Prostate gland (tissue), 2 donors: ENCODE data around the gene SMYD3. TPM values are rescaled to one million over a fixed set of nuclear protein-coding genes. Genes with fewer than 3 reads are reported as not detected.

Experiments
- DNase-seq: peaks from one replicate; pipeline ENCODE4 v3.0.0-alpha.2; 2019; ENCODE audit warnings: low spot score
- H3K27ac ChIP-seq, 2 donors: fragments of 200-600 bp; sonication (generic); 2 replicates each; pipeline ENCODE4 v1.5.1; 2017 to 2019
- H3K27me3 ChIP-seq: fragments of 200-600 bp; sonication (generic); replicated peaks from 2 replicates; pipeline ENCODE4 v1.5.1; 2019; ENCODE audit not compliant: insufficient read depth
- H3K36me3 ChIP-seq, 2 donors: fragments of 200-600 bp; sonication (generic); 1 replicate in 1 of 2; 2 replicates in 1 of 2; pipeline versions ENCODE4 v1.5.1 to v1.8.1; 2017 to 2019
- H3K4me1 ChIP-seq: fragments of 200-600 bp; sonication (generic); replicated peaks from 2 replicates; pipeline ENCODE4 v1.5.1; 2019
- H3K4me3 ChIP-seq, 2 donors: fragments of 200-600 bp; sonication (generic); 2 replicates each; pipeline ENCODE4 v1.5.1; 2017 to 2019
- H3K9me3 ChIP-seq: fragments of 200-600 bp; sonication (generic); 2 replicates; pipeline ENCODE4 v1.5.1; 2017
- POLR2A ChIP-seq: fragments of 450-650 bp; IDR thresholded peaks from one replicate; pipeline ENCODE4 v1.6.1; 2016; ENCODE audit warnings: antibody characterized with exemption, mild to moderate bottlenecking
- POLR2AphosphoS5 ChIP-seq: sonication (generic); formaldehyde crosslinking; IDR thresholded peaks from one replicate; pipeline ENCODE4 v1.6.1; 2017; ENCODE audit warnings: antibody characterized with exemption
- WGBS: methylation state at CpG from one replicate; pipeline ENCODE4 v1.1.5; 2018; 5-methylcytosine and 5-hydroxymethylcytosine counted together
- intact Hi-C: fragments of 100-400 bp; cut with DNase I; formaldehyde crosslinking; loops from one replicate; pipeline ENCODE4 v1.14.2; 2022
- total RNA-seq, 2 donors: library from RNA; depleted of rRNA; stranded (reverse); fragments of >200 nt; gene quantifications; one replicate each; pipeline ENCODE4 v1.1.0, GENCODE V29; 2016
- TF ChIP-seq, protein P1 (sequence below), 4 experiments: fragments of 200-600 bp in 2 of 4; fragments of 450-650 bp in 2 of 4; sonication (generic) in 2 of 4; IDR thresholded peaks; 1 replicate in 3 of 4; 2 replicates in 1 of 4; pipeline ENCODE4 v1.5.1; 2016 to 2019; ENCODE audit warnings: antibody characterized with exemption in 4 of 4, mild to moderate bottlenecking in 2 of 4, moderate library complexity in 2 of 4

Gene SMYD3
- total RNA-seq, 2 donors from 2014 or later, result 19.8 to 23.9 TPM

DNA sequence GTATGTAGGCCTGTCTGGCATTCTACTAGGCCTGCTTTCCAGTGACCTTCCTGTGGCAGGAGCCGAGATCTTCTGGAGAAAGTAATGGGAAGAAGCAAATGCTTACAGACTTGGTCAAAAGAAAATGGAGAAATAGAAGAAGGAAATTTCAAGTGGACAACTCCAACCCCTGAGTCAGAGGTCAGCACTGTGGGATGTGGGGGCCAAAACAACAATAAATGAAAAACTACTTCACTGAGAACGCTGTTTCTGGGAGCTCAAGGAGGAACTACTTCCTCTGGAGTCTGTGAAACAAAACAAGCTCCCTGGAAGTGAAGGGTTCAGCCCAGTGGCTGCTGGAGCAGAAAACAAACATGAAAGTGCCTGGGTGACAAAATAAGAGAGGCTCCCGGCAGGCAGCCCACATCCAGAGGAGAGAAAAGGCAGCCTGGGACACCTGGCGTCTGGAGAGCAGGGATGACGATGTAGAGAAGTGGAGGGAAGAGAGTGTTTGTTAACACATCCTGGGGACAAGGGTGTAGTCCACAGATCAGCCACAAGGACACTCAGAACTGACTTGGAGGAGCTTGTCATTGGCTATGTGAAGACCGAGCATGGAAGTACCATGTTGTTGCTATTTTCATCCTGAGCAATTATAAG is 355.2 kb downstream of the SMYD3 start:
- Histone ChIP-seq H3K27ac (no peak overlapping the region), H3K27me3 (no peaks in the 10 kb centered on the region), H3K36me3 (no peaks in the 10 kb centered on the region), H3K4me3 (no peak overlapping the region), H3K9me3 (no peaks in the 10 kb centered on the region), H3K4me1 (no peaks in the 10 kb centered on the region)
- no peak for TF ChIP-seq POLR2AphosphoS5
- TF ChIP-seq, protein P1, sequence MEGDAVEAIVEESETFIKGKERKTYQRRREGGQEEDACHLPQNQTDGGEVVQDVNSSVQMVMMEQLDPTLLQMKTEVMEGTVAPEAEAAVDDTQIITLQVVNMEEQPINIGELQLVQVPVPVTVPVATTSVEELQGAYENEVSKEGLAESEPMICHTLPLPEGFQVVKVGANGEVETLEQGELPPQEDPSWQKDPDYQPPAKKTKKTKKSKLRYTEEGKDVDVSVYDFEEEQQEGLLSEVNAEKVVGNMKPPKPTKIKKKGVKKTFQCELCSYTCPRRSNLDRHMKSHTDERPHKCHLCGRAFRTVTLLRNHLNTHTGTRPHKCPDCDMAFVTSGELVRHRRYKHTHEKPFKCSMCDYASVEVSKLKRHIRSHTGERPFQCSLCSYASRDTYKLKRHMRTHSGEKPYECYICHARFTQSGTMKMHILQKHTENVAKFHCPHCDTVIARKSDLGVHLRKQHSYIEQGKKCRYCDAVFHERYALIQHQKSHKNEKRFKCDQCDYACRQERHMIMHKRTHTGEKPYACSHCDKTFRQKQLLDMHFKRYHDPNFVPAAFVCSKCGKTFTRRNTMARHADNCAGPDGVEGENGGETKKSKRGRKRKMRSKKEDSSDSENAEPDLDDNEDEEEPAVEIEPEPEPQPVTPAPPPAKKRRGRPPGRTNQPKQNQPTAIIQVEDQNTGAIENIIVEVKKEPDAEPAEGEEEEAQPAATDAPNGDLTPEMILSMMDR (IDR thresholded peaks at IDR 0.05), result no peak
- no peak for TF ChIP-seq POLR2A
- intact Hi-C loops, result no loop called here
- no peak for DNase-seq
- 83% methylated on average over 6 of the region's 6 CpGs for WGBS

DNA sequence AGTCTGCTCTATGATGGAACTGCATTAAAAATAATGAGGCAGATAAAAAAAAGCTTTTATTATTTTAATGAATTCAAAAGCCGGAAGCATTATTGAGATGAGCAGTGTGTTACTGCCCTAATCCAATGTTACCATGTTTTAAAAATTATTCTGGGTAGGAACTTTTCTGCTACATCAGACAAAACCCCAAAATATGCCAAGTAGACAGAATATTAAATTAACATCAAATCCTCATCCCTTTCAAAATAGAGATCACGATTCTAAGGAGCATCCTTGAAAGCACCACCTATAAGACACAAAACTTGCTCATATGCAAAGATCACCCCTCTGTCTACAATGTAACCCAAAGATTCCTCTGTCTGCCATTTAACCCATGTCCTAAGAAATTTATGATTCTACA is 357.5 kb downstream of the SMYD3 start:
- no peaks in the 10 kb centered on the region for H3K36me3 ChIP-seq
- WGBS, result 92% methylated on average over 2 of the region's 2 CpGs
- H3K27me3 ChIP-seq, result no peaks in the 10 kb centered on the region
- DNase-seq, result no peak
- no peaks in the 10 kb centered on the region for H3K4me1 ChIP-seq
- H3K27ac ChIP-seq, result no peak overlapping the region
- intact Hi-C loops, result no loop called here
- no peak overlapping the region for H3K4me3 ChIP-seq
- H3K9me3 ChIP-seq, result no peaks in the 10 kb centered on the region
- no peak for TF ChIP-seq POLR2A
- TF ChIP-seq POLR2AphosphoS5, result no peak
- TF ChIP-seq, protein P1 (IDR thresholded peaks at IDR 0.05), result no peak

DNA sequence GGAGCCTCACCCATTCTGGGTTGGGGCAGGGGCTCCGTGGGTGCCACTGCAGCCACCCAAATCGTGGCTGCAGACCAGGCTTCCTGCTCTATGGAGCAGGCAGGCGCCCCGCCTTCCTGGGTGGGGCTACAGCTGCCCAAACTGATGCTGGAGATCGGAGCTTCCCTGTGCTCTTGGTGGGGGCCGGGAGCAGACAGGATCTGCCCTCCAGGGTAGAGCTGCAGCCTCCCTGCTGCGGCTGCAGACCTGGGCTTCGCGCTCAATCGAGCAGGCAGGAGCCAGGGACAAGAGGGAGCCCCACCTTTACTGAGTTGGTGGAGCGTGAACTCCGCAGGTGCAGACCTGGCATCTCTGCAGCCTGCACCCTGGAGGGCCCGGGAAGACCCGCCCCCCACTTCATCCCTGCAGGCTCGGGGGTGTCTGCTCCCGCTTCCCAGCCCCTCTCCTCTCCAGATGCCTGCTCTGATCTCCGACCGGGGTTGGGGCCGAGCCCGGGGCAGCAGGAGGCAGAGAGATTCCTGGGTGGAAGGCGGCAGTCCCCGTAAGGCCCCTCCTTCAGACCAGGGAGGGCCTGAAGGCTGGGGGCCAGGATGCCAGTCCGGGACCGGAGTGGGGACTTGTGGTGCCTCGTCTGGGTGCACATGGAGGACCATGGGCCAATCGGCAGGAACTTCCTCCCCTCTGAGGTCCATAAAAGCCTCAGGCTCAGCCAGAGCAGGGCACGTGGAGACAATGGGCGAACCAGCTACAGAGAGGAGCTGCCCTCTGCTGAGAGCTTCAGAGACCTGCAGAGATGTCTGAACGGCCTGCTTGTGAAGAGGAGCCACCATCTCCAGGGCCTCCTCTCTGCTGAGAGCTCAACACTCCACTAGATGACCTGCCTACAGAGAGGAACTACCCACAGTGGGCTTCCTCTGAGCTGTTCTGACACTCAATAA is 359.3 kb downstream of the SMYD3 start:
- no peaks in the 10 kb centered on the region for H3K36me3 ChIP-seq
- WGBS, result 97% methylated on average over 26 of the region's 29 CpGs
- no peak overlapping the region for H3K27ac ChIP-seq
- no peak overlapping the region for H3K4me3 ChIP-seq
- intact Hi-C loops, result no loop called here
- no peaks in the 10 kb centered on the region for H3K9me3 ChIP-seq
- H3K27me3 ChIP-seq, result no peaks in the 10 kb centered on the region
- DNase-seq, result no peak
- TF ChIP-seq, protein P1 (IDR thresholded peaks at IDR 0.05), result no peak
- TF ChIP-seq POLR2A, result no peak
- TF ChIP-seq POLR2AphosphoS5, result no peak
- no peaks in the 10 kb centered on the region for H3K4me1 ChIP-seq

DNA sequence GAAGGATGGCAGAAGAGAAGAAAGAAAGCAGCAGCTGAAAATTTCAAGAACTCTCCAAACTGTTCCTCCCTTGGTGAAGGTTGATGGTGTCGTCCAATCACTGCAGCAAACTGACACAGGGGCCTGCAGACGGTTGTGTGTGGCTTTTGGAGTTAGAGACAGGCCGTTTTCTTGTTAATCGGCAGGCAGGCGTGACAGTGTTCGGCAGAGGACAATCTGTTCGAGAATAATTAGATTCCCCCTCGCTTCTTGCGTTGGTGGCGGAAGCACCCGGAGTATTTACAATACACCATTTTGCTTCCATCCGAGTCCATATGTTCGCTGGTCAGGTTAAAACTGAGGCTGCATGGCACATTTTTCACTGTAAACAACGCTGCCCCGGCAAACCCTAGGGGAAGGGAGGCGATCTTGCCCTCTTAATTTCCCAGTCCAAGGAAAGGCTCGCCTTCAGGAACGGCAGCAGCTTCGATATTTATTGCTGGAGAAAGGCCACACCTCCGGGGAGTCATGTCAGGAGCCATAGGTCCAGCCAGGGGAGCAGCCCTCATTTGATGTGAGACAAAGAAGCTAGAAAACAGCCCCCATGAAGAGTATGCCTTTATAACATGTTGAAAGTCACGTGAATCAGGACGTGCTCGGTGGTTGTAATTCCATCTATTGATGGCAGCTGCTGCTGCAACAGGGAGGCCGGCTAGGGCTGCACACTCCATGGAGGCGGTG is 360.1 kb downstream of the SMYD3 start:
- DNase-seq, result no peak
- Histone ChIP-seq H3K4me1 (no peaks in the 10 kb centered on the region), H3K9me3 (no peaks in the 10 kb centered on the region), H3K27ac (no peak overlapping the region), H3K4me3 (no peak overlapping the region), H3K36me3 (no peaks in the 10 kb centered on the region), H3K27me3 (no peaks in the 10 kb centered on the region)
- TF ChIP-seq POLR2AphosphoS5, result no peak
- no peak for TF ChIP-seq POLR2A
- TF ChIP-seq, protein P1 (IDR thresholded peaks at IDR 0.05), result no peak
- intact Hi-C loops, result no loop called here
- 91% methylated on average over 25 of the region's 25 CpGs for WGBS
